Measurements from ENCODE around the gene DNMBP. TPM values are rescaled to one million over a fixed set of nuclear protein-coding genes. Genes with fewer than 3 reads are reported as not detected.

DNMBP gene
- total RNA-seq, 1 experiment from 2014 or later: 60.3 TPM

DNA sequence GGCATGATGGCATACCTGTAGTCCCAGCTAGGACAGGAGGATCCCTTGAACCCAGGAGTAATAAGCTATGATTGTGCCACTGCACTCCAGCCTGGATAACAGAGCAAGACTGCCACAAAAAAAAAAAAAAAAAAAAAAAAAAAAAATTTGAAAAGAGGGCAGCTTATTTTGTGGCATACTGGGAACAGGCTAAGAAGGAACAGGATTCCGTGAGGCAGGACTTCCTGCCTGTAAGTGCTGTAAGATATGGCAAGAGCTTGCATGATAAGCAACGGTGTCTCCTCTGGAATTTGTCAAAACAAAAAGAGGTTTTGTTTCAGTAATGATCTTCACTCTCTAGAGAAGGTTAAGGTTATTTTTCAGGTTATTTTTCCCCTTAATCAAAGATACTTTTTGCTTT, 126.2 kb downstream of the DNMBP start:
- ChIA-PET POLR2A (no interaction called here), CTCF (interaction anchor here (0.6 kb wide), 1 partner anchor 34 kb away, joined by 4 read pairs; no protein-coding TSS in a partner anchor), RAD21 (ENCODE audit: low non-redundant PET in 1 of 2, low total read pairs in 2 of 2, uncharacterized antibody in 2 of 2, unreplicated experiment in 2 of 2) (no interaction called here)
- Histone ChIP-seq H3K9ac (ENCODE audit: low read length) (no peak overlapping the region), H3K27ac (ENCODE audit: low read depth, low read length) (no peak overlapping the region), H4K20me1 (ENCODE audit: insufficient read depth) (no peaks in the 10 kb centered on the region), H3K4me1 (ENCODE audit: control insufficient read depth in 1 of 2, insufficient read depth in 2 of 2, low read length in 2 of 2) (no peaks in the 10 kb centered on the region), H3K27me3 (ENCODE audit: insufficient read depth, low read length) (no peaks in the 10 kb centered on the region), H3K4me2 (ENCODE audit: low read length) (no peak overlapping the region), H3K9me2 (ENCODE audit: insufficient read depth) (no peaks in the 10 kb centered on the region), H2AFZ (ENCODE audit: low read depth, low read length, poor library complexity, severe bottlenecking) (no peak overlapping the region), H3K36me3 (ENCODE audit: control insufficient read depth in 1 of 2, insufficient read depth in 2 of 2, low read length in 2 of 2) (peaks cover 78 to 91% of the 10 kb centered on the region in 2 experiments), H3K4me3 (replicated peaks in 1 of 2; ENCODE audit: low read depth in 1 of 2, low read length in 2 of 2) (no peak overlapping the region), H3K79me2 (ENCODE audit: insufficient read depth, low read length) (no peaks in the 10 kb centered on the region; the same call in 1 of the 2 replicates), H3K9me3 (ENCODE audit: control insufficient read depth in 1 of 2, insufficient read depth in 1 of 2, low read depth in 1 of 2, low read length in 2 of 2) (no peaks in the 10 kb centered on the region)
- TF ChIP-seq EZH2phosphoT487 (IDR thresholded peaks at IDR 0.05; ENCODE audit: borderline replicate concordance) (no peak), JUND (IDR thresholded peaks at IDR 0.05) (no peak), ZFX (IDR thresholded peaks at IDR 0.05) (no peak), SRF (IDR thresholded peaks at IDR 0.05; ENCODE audit: low read depth) (no peak), ELF1 (IDR thresholded peaks at IDR 0.05; ENCODE audit: borderline replicate concordance, low read depth) (no peak)
- TF ChIP-seq, protein P1, sequence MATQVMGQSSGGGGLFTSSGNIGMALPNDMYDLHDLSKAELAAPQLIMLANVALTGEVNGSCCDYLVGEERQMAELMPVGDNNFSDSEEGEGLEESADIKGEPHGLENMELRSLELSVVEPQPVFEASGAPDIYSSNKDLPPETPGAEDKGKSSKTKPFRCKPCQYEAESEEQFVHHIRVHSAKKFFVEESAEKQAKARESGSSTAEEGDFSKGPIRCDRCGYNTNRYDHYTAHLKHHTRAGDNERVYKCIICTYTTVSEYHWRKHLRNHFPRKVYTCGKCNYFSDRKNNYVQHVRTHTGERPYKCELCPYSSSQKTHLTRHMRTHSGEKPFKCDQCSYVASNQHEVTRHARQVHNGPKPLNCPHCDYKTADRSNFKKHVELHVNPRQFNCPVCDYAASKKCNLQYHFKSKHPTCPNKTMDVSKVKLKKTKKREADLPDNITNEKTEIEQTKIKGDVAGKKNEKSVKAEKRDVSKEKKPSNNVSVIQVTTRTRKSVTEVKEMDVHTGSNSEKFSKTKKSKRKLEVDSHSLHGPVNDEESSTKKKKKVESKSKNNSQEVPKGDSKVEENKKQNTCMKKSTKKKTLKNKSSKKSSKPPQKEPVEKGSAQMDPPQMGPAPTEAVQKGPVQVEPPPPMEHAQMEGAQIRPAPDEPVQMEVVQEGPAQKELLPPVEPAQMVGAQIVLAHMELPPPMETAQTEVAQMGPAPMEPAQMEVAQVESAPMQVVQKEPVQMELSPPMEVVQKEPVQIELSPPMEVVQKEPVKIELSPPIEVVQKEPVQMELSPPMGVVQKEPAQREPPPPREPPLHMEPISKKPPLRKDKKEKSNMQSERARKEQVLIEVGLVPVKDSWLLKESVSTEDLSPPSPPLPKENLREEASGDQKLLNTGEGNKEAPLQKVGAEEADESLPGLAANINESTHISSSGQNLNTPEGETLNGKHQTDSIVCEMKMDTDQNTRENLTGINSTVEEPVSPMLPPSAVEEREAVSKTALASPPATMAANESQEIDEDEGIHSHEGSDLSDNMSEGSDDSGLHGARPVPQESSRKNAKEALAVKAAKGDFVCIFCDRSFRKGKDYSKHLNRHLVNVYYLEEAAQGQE (IDR thresholded peaks at IDR 0.05; ENCODE audit: low read depth): no peak
- TF ChIP-seq, protein P2, sequence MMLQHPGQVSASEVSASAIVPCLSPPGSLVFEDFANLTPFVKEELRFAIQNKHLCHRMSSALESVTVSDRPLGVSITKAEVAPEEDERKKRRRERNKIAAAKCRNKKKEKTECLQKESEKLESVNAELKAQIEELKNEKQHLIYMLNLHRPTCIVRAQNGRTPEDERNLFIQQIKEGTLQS (IDR thresholded peaks at IDR 0.05): no peak
- intact Hi-C loops (cut with micrococcal nuclease): no loop called here
- DNase-seq (ENCODE audit: low read depth, low spot score): no peak
- no peak for ATAC-seq
- BruUV-seq (replicated peaks): no TSS peak

DNA sequence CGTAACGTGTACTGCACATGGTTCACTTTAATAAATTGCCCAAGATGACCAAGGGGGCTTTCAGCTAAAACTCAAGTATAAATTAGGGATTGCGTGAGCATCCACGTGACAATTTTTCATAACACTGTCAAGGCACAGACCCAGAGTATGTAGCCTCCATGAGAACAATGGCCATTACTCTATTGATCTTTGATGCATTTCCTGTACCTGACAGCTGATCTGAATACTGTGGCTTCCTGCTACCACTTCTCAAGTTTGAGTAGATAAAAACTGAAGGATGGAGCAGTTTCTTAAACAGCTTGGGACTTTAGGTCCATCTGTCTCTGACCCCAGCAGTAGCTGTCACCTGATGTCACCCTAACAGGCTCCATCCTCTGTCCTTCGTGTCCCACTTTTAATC, 128.4 kb downstream of the DNMBP start:
- TF ChIP-seq POLR2A (IDR thresholded peaks at IDR 0.05; ENCODE audit: borderline replicate concordance, extremely low read depth, insufficient read depth, insufficient read length) (no peak), ELF1 (IDR thresholded peaks at IDR 0.05; ENCODE audit: borderline replicate concordance, low read depth) (no peak), CBX3 (IDR thresholded peaks at IDR 0.05; ENCODE audit: low read depth) (no peak)
- TF ChIP-seq, protein P3, sequence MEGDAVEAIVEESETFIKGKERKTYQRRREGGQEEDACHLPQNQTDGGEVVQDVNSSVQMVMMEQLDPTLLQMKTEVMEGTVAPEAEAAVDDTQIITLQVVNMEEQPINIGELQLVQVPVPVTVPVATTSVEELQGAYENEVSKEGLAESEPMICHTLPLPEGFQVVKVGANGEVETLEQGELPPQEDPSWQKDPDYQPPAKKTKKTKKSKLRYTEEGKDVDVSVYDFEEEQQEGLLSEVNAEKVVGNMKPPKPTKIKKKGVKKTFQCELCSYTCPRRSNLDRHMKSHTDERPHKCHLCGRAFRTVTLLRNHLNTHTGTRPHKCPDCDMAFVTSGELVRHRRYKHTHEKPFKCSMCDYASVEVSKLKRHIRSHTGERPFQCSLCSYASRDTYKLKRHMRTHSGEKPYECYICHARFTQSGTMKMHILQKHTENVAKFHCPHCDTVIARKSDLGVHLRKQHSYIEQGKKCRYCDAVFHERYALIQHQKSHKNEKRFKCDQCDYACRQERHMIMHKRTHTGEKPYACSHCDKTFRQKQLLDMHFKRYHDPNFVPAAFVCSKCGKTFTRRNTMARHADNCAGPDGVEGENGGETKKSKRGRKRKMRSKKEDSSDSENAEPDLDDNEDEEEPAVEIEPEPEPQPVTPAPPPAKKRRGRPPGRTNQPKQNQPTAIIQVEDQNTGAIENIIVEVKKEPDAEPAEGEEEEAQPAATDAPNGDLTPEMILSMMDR (IDR thresholded peaks at IDR 0.05 in 2 of 3, conservative IDR thresholded peaks at IDR 0.05 in 1 of 3; ENCODE audit: borderline replicate concordance in 1 of 3, insufficient read depth in 1 of 3, low read depth in 2 of 3, low read length in 2 of 3): no peak
- no peaks in the 10 kb centered on the region for H3K4me1 ChIP-seq (ENCODE audit: control insufficient read depth in 1 of 2, insufficient read depth in 2 of 2, low read length in 2 of 2)
- H3K79me2 ChIP-seq (ENCODE audit: insufficient read depth, low read length): no peaks in the 10 kb centered on the region; the same call in 1 of the 2 replicates
- H2AFZ ChIP-seq (ENCODE audit: low read depth, low read length, poor library complexity, severe bottlenecking): no peak overlapping the region
- CTCF ChIA-PET: no interaction called here
- no TSS peak for BruUV-seq (replicated peaks)
- no peaks in the 10 kb centered on the region for H3K27me3 ChIP-seq (ENCODE audit: insufficient read depth, low read length)
- H3K27ac ChIP-seq (ENCODE audit: low read depth, low read length): no peak overlapping the region
- no peaks in the 10 kb centered on the region for H3K9me3 ChIP-seq (ENCODE audit: control insufficient read depth in 1 of 2, insufficient read depth in 1 of 2, low read depth in 1 of 2, low read length in 2 of 2)
- no peak overlapping the region for H3K9ac ChIP-seq (ENCODE audit: low read length)
- ATAC-seq (no peak), DNase-seq (ENCODE audit: low read depth, low spot score) (no peak)
- POLR2A ChIA-PET: no interaction called here
- RAD21 ChIA-PET (ENCODE audit: low non-redundant PET in 1 of 2, low total read pairs in 2 of 2, uncharacterized antibody in 2 of 2, unreplicated experiment in 2 of 2): no interaction called here
- H3K9me2 ChIP-seq (ENCODE audit: insufficient read depth): no peaks in the 10 kb centered on the region
- intact Hi-C loops (cut with micrococcal nuclease): no loop called here
- H4K20me1 ChIP-seq (ENCODE audit: insufficient read depth): no peaks in the 10 kb centered on the region
- peaks cover 80 to 90% of the 10 kb centered on the region in 2 experiments for H3K36me3 ChIP-seq (ENCODE audit: control insufficient read depth in 1 of 2, insufficient read depth in 2 of 2, low read length in 2 of 2)
- no peak overlapping the region for H3K4me2 ChIP-seq (ENCODE audit: low read length)
- H3K4me3 ChIP-seq (replicated peaks in 1 of 2; ENCODE audit: low read depth in 1 of 2, low read length in 2 of 2): no peak overlapping the region
